PC-3 (cell line): ENCODE results near the gene TSSC4. TPM values are rescaled to one million over a fixed set of nuclear protein-coding genes. Genes with fewer than 3 reads are reported as not detected.

Experiments used
- ATAC-seq: fragments of 200-7000 bp; cut with Tn5 transposase; 2 replicates; pipeline ENCODE4 v1.9.1; 2020; ENCODE audit warnings: mild to moderate bottlenecking, moderate library complexity
- BruUV-seq: library from RNA; stranded (reverse); fragments of 400-500 nt; replicated peaks from 2 replicates; lab custom pipeline; 2021; lab: Mats Ljungman, UMichigan
- CTCF ChIA-PET: fragments of 300-600 bp; sonication (Branson Sonifier 250); formaldehyde crosslinking; loops from one replicate; lab custom pipeline; 2022; ENCODE audit warnings: antibody characterized with exemption; lab: Charles Lee
- POLR2A ChIA-PET: fragments of 300-600 bp; sonication (Branson Sonifier 250); formaldehyde crosslinking; loops from one replicate; lab custom pipeline; 2022; ENCODE audit warnings: antibody characterized with exemption; ENCODE audit not compliant: unreplicated experiment; lab: Charles Lee
- DNase-seq: peaks from one replicate; pipeline ENCODE4 v3.0.0-alpha.2; 2015
- H2AFZ ChIP-seq: fragments of 300-600 bp; sonication (generic); 2 replicates; pipeline ENCODE4 v1.6.0; 2016; ENCODE audit warnings: antibody characterized with exemption, low read length
- H3F3A ChIP-seq: fragments of 300-600 bp; sonication (generic); one replicate; pipeline ENCODE4 v1.6.0; 2017; ENCODE audit warnings: antibody characterized with exemption, low read length, control low read depth, mild to moderate bottlenecking; ENCODE audit not compliant: unreplicated experiment
- H3K27ac ChIP-seq: fragments of 300-600 bp; sonication (generic); 2 replicates; pipeline ENCODE4 v1.5.1; 2016; ENCODE audit warnings: mild to moderate bottlenecking, low read length
- H3K27me3 ChIP-seq: fragments of 300-600 bp; sonication (generic); 2 replicates; pipeline ENCODE4 v1.6.1; 2016; ENCODE audit warnings: low read length, mixed read lengths
- H3K36me3 ChIP-seq: fragments of 300-600 bp; sonication (generic); 2 replicates; pipeline ENCODE4 v1.6.1; 2016; ENCODE audit warnings: low read depth, mixed run types, low read length, mixed read lengths
- H3K4me1 ChIP-seq: fragments of 300-600 bp; sonication (generic); 2 replicates; pipeline ENCODE4 v1.5.1; 2016; ENCODE audit warnings: low read length; ENCODE audit not compliant: insufficient read depth
- H3K4me2 ChIP-seq: fragments of 300-600 bp; sonication (generic); 2 replicates; pipeline ENCODE4 v1.6.0; 2016; ENCODE audit warnings: low read length
- H3K4me3 ChIP-seq: fragments of 300-600 bp; sonication (generic); 2 replicates; pipeline ENCODE4 v1.5.1; 2016; ENCODE audit warnings: mild to moderate bottlenecking, low read length, mixed read lengths
- H3K79me2 ChIP-seq: fragments of 300-600 bp; sonication (generic); 2 replicates; pipeline ENCODE4 v1.6.1; 2017; ENCODE audit warnings: low read length, mixed read lengths
- H3K9ac ChIP-seq: fragments of 300-600 bp; sonication (generic); 2 replicates; pipeline ENCODE4 v1.6.0; 2016; ENCODE audit warnings: mild to moderate bottlenecking, low read length
- H3K9me2 ChIP-seq: fragments of 300-600 bp; sonication (generic); replicated peaks from 2 replicates; pipeline ENCODE4 v1.6.1; 2016; ENCODE audit warnings: mixed run types, low read length, mixed read lengths
- H3K9me3 ChIP-seq: fragments of 300-600 bp; sonication (generic); 2 replicates; pipeline ENCODE4 v1.6.1; 2016; ENCODE audit warnings: low read length, mixed read lengths
- H4K20me1 ChIP-seq: fragments of 300-600 bp; sonication (generic); 2 replicates; pipeline ENCODE4 v1.6.1; 2016; ENCODE audit warnings: low read length, mixed read lengths
- EZH2 ChIP-seq: fragments of 300-600 bp; sonication (generic); IDR thresholded peaks from one replicate; pipeline ENCODE4 v1.6.1; 2017; ENCODE audit warnings: antibody characterized with exemption, mild to moderate bottlenecking, low read length; ENCODE audit not compliant: unreplicated experiment
- EZH2phosphoT487 ChIP-seq: fragments of 300-600 bp; sonication (generic); IDR thresholded peaks from 2 replicates; pipeline ENCODE4 v1.6.1; 2018; ENCODE audit warnings: mild to moderate bottlenecking, antibody characterized with exemption, low read length, borderline replicate concordance
- intact Hi-C: fragments of 100-400 bp; cut with micrococcal nuclease; formaldehyde crosslinking; loops from 2 replicates; pipeline ENCODE4 v1.9.0; 2023
- total RNA-seq: library from RNA; depleted of rRNA; stranded (reverse); fragments of >200 nt; gene quantifications from 2 replicates; pipeline ENCODE4 v1.2.3, GENCODE V29; 2014
- TF ChIP-seq, protein P1 (sequence below): fragments of 300-600 bp; sonication (generic); conservative IDR thresholded peaks from 2 replicates; pipeline ENCODE4 v1.5.1; 2017; ENCODE audit warnings: antibody characterized with exemption, low read depth, mild to moderate bottlenecking, low read length

Gene TSSC4
- total RNA-seq, 1 experiment from 2014 or later: 88.3 TPM

DNA sequence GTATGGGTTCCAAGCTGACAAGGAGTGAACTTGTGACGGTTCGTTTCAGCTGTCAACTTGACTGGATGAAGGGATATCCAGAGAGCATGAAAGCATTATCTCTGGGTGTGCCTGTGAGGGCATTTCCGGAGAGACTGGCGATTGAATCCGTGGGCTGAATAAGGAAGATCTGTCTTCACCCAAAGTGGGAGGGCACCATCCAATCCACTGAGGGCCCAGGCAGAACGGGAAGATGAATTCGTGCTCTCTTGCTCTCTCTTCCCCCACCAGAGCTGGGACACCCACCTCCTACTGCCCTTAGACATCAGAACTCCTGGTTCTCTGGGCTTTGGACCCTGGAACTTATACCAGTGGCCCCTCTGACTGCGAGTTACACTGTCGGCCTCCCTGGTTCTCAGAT, 39.0 kb upstream of the TSSC4 start:
- H3K36me3 ChIP-seq: no peaks in the 10 kb centered on the region
- TF ChIP-seq, protein P1, sequence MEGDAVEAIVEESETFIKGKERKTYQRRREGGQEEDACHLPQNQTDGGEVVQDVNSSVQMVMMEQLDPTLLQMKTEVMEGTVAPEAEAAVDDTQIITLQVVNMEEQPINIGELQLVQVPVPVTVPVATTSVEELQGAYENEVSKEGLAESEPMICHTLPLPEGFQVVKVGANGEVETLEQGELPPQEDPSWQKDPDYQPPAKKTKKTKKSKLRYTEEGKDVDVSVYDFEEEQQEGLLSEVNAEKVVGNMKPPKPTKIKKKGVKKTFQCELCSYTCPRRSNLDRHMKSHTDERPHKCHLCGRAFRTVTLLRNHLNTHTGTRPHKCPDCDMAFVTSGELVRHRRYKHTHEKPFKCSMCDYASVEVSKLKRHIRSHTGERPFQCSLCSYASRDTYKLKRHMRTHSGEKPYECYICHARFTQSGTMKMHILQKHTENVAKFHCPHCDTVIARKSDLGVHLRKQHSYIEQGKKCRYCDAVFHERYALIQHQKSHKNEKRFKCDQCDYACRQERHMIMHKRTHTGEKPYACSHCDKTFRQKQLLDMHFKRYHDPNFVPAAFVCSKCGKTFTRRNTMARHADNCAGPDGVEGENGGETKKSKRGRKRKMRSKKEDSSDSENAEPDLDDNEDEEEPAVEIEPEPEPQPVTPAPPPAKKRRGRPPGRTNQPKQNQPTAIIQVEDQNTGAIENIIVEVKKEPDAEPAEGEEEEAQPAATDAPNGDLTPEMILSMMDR: no peak
- TF ChIP-seq EZH2: no peak
- TF ChIP-seq EZH2phosphoT487: no peak
- BruUV-seq: no TSS peak
- H3K9me2 ChIP-seq: no peaks in the 10 kb centered on the region
- no peaks in the 10 kb centered on the region for H4K20me1 ChIP-seq
- H3K79me2 ChIP-seq: no peaks in the 10 kb centered on the region
- H3F3A ChIP-seq: no peaks in the 10 kb centered on the region
- ChIA-PET POLR2A (no interaction called here), CTCF (no interaction called here)
- H3K27me3 ChIP-seq: no peaks in the 10 kb centered on the region
- intact Hi-C loops: no loop called here
- H3K9me3 ChIP-seq: no peaks in the 10 kb centered on the region
- H3K4me1 ChIP-seq: no peaks in the 10 kb centered on the region
- no peak overlapping the region for H2AFZ ChIP-seq
- no peak for ATAC-seq
- H3K9ac ChIP-seq: no peak overlapping the region
- DNase-seq: no peak
- H3K4me3 ChIP-seq: no peak overlapping the region
- no peak overlapping the region for H3K27ac ChIP-seq
- H3K4me2 ChIP-seq: no peak overlapping the region

GRCh38 chr11:2362414-2362813, 38.1 kb upstream of the TSSC4 start:
- no peaks in the 10 kb centered on the region for H3K36me3 ChIP-seq
- no peaks in the 10 kb centered on the region for H3K79me2 ChIP-seq
- BruUV-seq: no TSS peak
- DNase-seq (no peak), ATAC-seq (no peak)
- H3K4me2 ChIP-seq: no peak overlapping the region
- H3K27me3 ChIP-seq: no peaks in the 10 kb centered on the region
- H2AFZ ChIP-seq: no peak overlapping the region
- H3K9me3 ChIP-seq: no peaks in the 10 kb centered on the region
- intact Hi-C loops: no loop called here
- H3K9ac ChIP-seq: no peak overlapping the region
- POLR2A ChIA-PET: no interaction called here
- no peaks in the 10 kb centered on the region for H3K4me1 ChIP-seq
- TF ChIP-seq, protein P1: no peak
- TF ChIP-seq EZH2phosphoT487 (no peak), EZH2 (no peak)
- no peak overlapping the region for H3K4me3 ChIP-seq
- no peaks in the 10 kb centered on the region for H3F3A ChIP-seq
- CTCF ChIA-PET: no interaction called here
- H4K20me1 ChIP-seq: no peaks in the 10 kb centered on the region
- no peaks in the 10 kb centered on the region for H3K9me2 ChIP-seq
- H3K27ac ChIP-seq: no peak overlapping the region

GRCh38 chr11:2363130-2363529, 37.4 kb upstream of the TSSC4 start:
- ATAC-seq (no peak), DNase-seq (no peak)
- no peak overlapping the region for H3K27ac ChIP-seq
- no peaks in the 10 kb centered on the region for H3K4me1 ChIP-seq
- BruUV-seq: no TSS peak
- no peak overlapping the region for H2AFZ ChIP-seq
- no peaks in the 10 kb centered on the region for H3K9me3 ChIP-seq
- no peak overlapping the region for H3K9ac ChIP-seq
- no peak overlapping the region for H3K4me3 ChIP-seq
- ChIA-PET CTCF (no interaction called here), POLR2A (no interaction called here)
- H3K4me2 ChIP-seq: no peak overlapping the region
- no peaks in the 10 kb centered on the region for H3K27me3 ChIP-seq
- intact Hi-C loops: no loop called here
- TF ChIP-seq EZH2: no peak
- no peak for TF ChIP-seq EZH2phosphoT487
- no peaks in the 10 kb centered on the region for H3K79me2 ChIP-seq
- no peaks in the 10 kb centered on the region for H3K9me2 ChIP-seq
- no peaks in the 10 kb centered on the region for H4K20me1 ChIP-seq
- no peaks in the 10 kb centered on the region for H3K36me3 ChIP-seq
- no peaks in the 10 kb centered on the region for H3F3A ChIP-seq
